NCI-H2227 (cell line): Measurements from ENCODE around the gene SAMD14.
A peak's percentile ranks its signal among the peaks of the same experiment; 100 is the strongest.

Source experiments
- DNase-seq: peaks from one replicate; lab custom pipeline; 2025; ENCODE audit not compliant: unreplicated experiment; lab: John Stamatoyannopoulos, UW

The SAMD14 gene

DNA sequence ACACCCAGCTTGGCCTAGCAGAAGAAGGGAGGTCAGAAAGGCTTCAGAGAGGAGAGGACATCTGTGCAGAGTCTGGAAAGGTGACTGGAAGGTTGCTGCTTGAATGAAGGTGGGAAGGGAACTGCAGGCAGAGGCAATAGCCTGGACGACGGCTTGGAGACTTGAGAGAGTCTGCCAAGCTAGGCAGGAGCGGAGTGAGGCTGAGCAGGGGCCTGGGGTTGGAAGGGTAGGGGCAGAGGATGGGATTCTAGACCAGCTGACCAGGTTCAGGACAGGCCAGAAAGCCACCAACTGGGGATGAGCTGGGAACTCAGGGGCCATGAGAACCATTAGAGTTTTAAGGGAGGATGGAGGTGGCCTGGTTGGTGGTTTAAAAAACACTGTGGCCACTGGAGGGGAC, 35.5 kb upstream of the SAMD14 start:
- no peak for DNase-seq

DNA sequence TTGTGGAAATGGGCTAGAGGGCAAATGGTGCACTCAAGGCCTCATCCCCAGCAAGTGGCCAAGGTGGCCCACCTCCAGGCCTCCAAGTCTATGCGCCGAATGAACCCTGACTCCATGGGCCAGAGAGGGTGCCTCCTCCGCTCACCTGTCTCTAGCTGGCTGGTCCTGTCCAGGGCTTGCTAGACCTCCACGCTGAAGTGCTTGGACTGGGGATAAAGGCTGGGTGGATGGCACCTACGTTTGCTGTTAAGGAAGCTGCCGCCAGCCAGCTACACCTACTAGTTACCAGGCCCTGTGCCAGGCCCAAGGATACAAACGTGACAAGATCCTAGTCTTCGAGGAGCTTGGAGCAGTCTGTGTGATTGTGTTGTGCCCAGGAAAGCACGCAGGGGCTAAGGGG, 35.1 kb upstream of the SAMD14 start:
- no peak for DNase-seq

- no peak for DNase-seq
Observed at GRCh38 chr17:50164697-50164988, 34.7 kb upstream of the SAMD14 start.

- no peak for DNase-seq
Observed at GRCh38 chr17:50163843-50164696, 34.1 kb upstream of the SAMD14 start.

DNA sequence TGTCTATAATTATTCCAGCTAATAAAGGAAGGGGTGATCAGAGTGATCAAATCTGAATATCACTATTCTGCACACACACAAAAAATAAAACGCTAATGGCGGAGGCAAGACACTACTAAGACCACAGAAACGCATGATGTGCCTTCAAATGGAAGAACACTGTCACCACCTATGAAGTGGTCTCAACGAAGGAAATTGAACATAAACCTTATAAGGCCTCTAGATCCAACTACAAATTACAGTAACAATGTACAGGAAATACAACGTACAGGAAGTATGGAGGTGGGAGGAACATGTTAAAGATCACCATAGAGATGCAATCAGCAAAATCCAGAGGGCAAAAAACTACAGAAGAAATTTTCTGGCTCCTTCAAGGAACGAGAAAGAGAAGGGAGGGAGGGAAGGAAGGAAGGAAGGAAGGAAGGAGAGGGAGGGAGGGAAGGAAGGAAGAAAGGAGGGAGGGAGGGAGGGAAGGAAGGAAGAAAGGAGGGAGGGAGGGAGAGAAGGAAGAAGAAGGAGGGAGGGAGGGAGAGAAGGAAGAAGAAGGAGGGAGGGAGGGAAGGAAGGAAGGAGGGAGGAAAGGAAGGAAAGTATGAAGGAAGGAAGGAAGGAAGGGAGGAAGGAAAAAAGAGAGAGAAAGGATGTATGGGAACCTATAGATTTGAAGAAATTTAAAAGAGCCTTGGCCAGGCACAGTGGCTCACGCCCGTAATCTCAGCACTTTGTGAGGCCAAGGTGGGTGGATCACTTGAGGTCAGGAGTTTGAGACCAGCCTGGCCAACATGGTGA, 32.7 kb upstream of the SAMD14 start:
- DNase-seq = no peak

DNA sequence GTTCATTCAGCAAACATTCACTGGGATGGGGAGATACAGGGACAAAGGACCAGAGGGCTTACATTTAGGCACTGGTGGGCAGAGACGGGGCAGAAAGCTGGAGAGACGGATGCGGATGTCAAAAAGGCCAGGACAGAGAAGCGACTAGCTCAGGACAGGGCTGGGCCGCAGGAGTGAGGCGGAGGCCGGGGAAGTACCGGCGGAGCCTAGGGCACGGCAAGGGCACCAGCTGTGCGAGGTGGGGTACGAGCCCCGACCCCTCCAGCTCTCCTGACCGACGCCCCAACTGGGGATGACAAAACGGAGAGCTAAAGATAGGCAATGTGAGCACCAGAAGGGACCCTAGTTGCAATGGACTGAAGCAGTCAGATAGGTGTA, 31.9 kb upstream of the SAMD14 start:
- DNase-seq = no peak

- peak; percentile 98 for DNase-seq
Observed at GRCh38 chr17:50161023-50161910, 31.3 kb upstream of the SAMD14 start.

DNA sequence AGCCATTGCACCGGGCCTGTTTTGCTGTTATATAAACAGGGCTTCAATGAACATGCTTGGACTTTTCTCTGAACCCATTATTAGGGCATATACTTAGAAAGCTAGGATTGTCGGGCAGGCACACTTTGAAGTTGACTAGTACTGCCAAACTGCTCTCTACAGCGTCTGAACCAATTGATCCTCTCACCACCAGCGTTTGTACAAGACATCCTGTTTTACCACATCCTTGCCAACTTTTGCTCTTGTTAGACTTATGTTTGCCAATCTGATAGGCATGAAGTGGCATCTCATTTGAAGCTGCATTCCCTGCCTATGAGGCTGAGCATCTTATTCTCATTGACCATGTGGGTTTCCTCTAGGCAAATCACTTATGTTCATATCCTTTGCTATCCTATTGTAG, 27.9 kb upstream of the SAMD14 start:
- DNase-seq = no peak

DNA sequence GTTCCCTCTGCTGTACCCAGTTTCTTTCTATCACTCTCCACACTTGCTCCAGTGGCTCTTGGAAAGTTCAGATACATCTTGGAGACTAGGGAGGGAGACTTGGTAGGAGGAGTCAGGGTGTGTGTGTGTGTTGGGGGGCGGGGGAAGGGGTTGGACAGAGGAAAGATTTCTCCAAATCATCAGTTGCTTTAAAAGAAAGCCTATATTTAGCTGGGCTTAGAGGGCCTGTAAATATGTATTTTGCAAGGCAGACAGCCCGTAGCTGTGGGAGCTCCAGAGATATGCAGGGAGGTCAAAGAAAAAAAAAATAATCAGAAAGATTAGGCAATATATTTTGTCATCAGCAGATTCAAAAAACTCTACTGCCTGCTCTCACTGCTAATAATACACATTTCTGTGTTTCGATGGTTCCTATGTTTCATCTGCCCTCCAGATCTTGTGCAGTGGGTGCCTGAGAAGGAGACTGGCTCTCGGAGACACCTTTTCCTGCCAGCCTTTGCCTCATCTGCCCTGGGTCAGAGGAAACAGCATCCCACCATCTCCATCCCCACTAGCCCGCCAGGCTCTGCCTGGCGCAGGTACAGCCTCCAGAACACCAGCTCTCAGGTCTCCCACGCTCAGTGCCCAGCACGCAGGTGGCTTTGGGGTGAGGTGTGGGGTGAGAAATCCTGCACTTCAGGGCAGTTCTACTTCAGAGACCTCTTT, 25.3 kb upstream of the SAMD14 start:
- peak; percentile 45 for DNase-seq

GRCh38 chr17:50154604-50155003, 24.6 kb upstream of the SAMD14 start:
- DNase-seq = no peak

- DNase-seq = no peak
Observed at GRCh38 chr17:50153650-50154575, 24.0 kb upstream of the SAMD14 start.

DNA sequence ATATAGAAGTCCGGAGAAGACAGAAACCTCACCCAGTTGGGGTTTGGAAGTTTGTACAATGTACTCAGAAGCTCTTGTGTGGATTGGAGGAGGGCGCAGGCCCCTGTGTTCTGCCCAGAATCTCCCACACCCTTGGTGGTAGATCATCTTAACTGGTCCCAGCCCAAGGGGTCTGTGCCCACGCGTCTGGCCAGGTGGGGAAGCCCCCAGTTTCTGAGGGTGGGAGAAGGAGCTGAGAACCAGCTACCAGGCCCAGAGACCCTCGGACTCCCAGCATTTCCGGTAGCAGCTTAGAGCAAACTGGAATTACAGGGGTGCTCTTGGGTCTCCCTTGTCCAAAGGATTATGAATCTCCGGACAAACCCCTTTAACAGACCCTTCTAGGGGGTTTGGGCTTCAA, 22.8 kb upstream of the SAMD14 start:
- no peak for DNase-seq

DNA sequence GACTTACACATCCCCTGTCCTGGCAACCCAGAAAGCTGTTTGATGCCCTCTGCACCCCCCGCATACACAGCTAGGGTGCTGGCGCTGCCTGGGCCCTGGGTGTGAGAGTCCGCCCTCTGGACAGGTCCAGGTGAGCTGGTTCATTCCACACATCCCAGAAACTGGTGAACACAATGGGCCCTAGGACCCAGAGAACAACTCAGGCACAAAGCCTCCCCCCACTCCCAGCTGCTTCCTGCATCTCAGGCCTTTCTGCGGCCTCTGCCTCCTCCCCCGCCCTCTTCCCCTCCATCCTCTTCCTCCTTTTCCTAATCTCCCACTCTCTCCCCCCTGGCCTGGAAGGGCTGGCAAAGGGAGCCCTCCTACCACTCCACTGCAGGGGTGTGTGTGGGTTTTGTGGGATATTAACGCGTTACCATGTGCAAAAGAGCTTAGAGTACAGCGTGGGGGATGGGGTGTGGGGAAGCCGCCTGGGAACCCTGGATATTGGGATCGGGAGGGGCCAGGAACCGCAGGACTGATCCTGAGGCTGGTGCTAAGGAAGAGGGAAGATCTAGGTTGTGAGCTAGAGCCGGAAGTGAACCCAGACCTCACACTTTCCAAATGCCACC, 22.1 kb upstream of the SAMD14 start:
- peak; percentile 82 for DNase-seq

DNA sequence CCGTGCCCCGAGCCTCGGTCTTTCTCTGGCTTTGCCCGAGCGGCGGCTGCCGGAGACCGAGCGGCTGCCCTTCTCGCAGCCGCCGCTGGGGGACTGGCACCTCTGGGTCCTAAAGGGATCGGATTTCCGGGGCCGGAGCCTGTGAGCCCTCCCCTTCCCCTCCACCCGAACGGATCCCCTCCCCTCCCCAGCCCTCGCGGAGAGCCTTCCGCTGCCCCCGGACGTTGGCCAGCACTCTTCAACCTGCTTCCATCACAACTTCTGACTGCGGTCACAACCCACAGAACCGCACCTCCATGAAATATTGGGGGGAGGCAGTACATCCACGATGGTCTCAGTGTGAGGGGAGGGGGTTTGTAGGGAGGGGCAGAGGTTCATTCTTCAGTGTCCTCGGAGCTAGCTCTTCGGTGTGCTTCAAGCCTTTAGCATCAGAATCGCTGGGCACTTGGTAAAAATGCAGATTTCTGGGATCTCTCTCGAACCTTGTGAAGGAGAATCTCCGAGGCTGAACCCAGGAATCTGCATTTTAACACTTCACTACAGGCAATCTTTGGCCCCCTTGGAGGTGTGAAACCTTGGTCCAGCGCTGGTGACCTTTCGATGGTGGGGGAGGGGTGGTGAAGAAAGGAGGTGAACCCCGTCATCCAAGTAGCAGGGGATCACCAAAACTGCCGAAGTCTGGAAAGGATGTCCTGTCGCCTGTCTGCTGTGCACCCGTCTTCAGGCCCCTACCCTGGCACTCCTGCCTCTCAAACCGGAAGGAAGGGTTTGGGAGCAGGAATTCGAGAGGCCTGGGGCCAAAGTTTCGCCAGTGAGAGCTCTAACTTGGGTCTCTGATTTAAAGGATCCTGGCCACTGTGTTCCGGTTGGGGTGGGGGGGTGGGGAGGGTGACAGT, 21.3 kb upstream of the SAMD14 start:
- peak; percentile 93 for DNase-seq

DNA sequence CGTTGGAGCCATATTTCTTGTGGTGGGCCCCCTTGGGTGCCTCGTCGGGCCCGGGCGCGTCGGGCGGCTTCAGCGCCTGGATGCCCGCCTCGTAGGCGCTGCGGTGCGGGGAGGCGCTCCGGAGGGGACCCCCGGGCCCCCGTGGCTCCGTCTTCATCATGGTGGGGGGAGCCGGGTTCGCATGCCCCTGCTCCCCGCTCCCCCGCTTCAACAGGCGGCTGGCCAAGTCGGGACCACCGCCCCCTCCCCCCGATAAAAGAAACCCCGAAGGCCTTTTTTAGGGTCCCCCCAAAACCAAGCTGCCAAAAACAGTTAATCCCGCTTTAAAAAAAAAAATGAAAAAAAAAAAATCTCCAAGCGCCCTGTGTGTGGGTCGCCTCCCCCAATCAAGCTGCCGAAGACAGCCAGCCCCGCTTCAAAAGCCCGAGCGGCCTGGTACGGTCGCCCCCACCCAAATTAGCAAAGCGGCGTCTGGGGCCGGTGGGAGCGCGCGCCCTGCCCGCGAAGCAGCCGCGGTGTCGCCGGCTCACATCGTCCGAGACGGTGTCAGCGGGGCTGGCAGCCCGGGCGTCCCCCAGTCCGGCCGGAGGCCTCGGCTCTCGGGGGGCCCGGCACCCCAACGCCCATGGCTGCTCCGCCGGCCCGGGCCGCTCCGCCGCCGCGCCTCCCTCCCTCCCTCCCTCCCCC, 20.5 kb upstream of the SAMD14 start, which contains the start of gene PPP1R9B:
Gene PPP1R9B, minus strand, starts transcription at position 324 of the 687 bp plus-strand sequence. Its CDS starts 164 bp downstream, at position 160.
- peak; percentile 63 for DNase-seq

GRCh38 chr17:50149417-50150353, 19.7 kb upstream of the SAMD14 start:
- peak; percentile 72 for DNase-seq

GRCh38 chr17:50149091-50149416, 19.1 kb upstream of the SAMD14 start:
- DNase-seq = no peak
